ENCODE data around the gene SUSD2. TPM values are rescaled to one million over a fixed set of nuclear protein-coding genes. Genes with fewer than 3 reads are reported as not detected.

The SUSD2 gene
- total RNA-seq, 4 donors from 2014 or later = 0.88 to 17.6 (median 2.8) TPM

DNA sequence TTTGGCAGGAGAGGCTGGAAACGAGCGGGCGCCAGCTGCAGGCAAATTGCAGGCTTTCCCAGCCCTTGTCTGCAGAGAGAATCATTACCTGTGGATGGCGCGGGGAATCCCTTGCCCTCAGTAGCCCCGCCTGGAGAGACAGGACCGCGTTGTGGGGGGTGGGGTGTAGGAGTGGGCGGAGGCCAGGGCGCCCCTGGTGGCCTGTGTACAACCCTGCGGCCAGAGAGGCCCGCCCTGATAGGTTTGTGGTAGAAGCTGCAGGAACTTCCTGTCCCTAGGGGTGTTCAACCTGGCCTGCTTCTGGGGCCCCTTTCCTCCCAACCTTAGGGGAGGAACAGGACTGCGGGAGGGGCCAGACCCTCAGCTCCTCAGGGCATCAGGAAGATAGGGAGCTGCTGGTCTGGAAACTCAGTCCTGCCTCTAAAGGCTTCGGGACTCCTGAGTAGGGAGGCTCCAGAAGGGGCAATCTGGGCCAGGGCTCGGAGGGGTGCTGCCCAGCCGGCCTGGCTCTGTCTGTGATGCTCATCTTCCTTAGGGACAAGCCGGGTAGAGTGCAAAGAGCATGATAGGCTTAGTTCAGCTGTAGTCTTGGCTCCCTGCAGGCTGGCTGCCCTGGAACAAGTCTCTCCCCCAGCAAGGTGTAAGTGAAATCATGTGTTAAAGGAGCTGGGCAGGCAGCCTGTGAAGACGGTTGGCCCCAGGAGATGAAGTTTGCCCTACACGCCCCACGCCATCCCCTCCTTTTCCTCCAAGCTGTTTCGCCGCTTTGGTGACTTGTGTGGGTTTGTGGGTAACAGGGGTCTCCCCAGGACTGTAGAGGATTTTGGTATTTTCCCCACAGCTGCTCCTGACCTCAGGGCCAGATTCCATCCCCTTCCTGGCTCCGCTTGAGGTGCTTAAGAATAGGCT is 24.1 kb upstream of the SUSD2 start:
- Histone ChIP-seq H3K27ac (peak overlapping the region; percentile 87), H3K4me1 (peaks cover 12 to 14% of the 10 kb centered on the region in 2 donors), H3K27me3 (no peaks in the 10 kb centered on the region), H3K4me3 (peak overlapping the region; percentile 50 to 84), H3K9me3 (no peaks in the 10 kb centered on the region), H3K36me3 (no peaks in the 10 kb centered on the region)
- TF ChIP-seq POLR2A (IDR thresholded peaks at IDR 0.05) = no peak
- TF ChIP-seq, protein P1, sequence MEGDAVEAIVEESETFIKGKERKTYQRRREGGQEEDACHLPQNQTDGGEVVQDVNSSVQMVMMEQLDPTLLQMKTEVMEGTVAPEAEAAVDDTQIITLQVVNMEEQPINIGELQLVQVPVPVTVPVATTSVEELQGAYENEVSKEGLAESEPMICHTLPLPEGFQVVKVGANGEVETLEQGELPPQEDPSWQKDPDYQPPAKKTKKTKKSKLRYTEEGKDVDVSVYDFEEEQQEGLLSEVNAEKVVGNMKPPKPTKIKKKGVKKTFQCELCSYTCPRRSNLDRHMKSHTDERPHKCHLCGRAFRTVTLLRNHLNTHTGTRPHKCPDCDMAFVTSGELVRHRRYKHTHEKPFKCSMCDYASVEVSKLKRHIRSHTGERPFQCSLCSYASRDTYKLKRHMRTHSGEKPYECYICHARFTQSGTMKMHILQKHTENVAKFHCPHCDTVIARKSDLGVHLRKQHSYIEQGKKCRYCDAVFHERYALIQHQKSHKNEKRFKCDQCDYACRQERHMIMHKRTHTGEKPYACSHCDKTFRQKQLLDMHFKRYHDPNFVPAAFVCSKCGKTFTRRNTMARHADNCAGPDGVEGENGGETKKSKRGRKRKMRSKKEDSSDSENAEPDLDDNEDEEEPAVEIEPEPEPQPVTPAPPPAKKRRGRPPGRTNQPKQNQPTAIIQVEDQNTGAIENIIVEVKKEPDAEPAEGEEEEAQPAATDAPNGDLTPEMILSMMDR (IDR thresholded peaks at IDR 0.05) = peak; percentile 72 to 87 (median 85)
- peak; percentile 81 to 86 for DNase-seq
- intact Hi-C loops (cut with DNase I; ENCODE audit: low total_unique reads) = no loop called here

DNA sequence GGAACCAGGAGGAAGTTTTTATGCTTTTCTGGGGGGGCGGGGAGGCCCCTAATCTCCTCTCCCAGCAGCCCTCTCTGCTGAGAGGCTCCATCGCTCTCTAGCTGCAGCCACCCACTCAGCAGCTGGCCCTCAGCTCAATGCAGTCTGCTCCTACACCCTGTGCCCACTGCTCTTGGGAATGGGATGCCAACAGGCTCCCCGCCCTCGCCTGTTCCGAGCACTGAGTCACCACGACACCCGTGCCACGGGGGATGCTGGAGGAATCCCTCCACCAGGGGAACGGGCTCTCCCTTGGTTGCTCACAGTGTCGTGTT is 23.5 kb upstream of the SUSD2 start:
- Histone ChIP-seq H3K4me1 (peaks cover 12 to 14% of the 10 kb centered on the region in 2 donors), H3K4me3 (peak overlapping the region in 1 of 2 donors; percentile 50), H3K27me3 (no peaks in the 10 kb centered on the region), H3K36me3 (no peaks in the 10 kb centered on the region), H3K27ac (peak overlapping the region; percentile 87), H3K9me3 (no peaks in the 10 kb centered on the region)
- intact Hi-C loops (cut with DNase I; ENCODE audit: low total_unique reads) = no loop called here
- TF ChIP-seq POLR2A (IDR thresholded peaks at IDR 0.05) = no peak
- TF ChIP-seq, protein P1 (IDR thresholded peaks at IDR 0.05) = peak in 1 of 4 experiments; percentile 10
- no peak for DNase-seq

DNA sequence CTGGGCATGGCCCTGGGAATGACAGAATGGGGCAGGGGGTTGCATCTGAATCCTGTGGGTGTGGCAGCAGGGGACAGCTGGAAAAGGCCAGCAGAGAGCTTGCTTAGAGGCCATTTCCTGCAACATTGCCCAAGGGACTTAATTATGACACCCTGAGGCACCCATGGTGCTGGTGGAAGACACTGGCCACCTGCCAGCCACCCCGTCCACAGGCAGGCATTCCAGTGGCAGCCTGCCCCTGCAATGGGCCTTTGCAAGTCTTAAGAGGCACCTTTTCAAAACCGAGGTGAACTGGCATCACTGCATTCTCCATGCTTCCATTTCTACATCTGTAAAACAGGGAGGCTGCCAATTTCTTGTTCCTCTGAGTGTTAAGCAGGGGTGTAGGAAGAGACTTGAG is 21.6 kb upstream of the SUSD2 start:
- H3K36me3 ChIP-seq = no peaks in the 10 kb centered on the region
- H3K4me1 ChIP-seq = peaks cover 12 to 14% of the 10 kb centered on the region in 2 donors
- no peak overlapping the region for H3K27ac ChIP-seq
- DNase-seq = no peak
- TF ChIP-seq POLR2A (IDR thresholded peaks at IDR 0.05) = no peak
- no peaks in the 10 kb centered on the region for H3K9me3 ChIP-seq
- no peak overlapping the region for H3K4me3 ChIP-seq
- intact Hi-C loops (cut with DNase I; ENCODE audit: low total_unique reads) = no loop called here
- H3K27me3 ChIP-seq = no peaks in the 10 kb centered on the region

DNA sequence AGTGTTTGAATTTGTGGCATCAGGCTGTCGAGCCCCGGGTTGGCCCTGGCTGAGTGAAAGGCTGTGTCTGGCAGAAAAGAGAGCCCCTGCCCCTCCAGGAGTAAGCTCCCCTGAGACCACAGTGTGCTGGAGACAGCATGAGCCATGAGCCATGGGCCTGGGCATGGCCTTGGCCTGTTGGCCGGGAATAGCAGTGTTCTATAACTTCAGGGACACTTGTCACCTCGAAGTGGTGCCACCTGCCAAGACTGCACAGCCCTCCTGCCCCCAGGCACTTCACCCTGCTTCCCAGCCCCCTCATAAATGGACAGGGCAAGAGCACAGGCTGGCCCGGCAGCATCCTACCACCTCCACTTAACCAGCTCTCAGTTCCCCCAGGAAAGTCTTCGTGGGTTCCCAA is 20.7 kb upstream of the SUSD2 start:
- Histone ChIP-seq H3K27ac (no peak overlapping the region), H3K4me1 (peaks cover 12 to 14% of the 10 kb centered on the region in 2 donors), H3K4me3 (no peak overlapping the region), H3K9me3 (no peaks in the 10 kb centered on the region), H3K36me3 (no peaks in the 10 kb centered on the region), H3K27me3 (no peaks in the 10 kb centered on the region)
- DNase-seq = no peak
- TF ChIP-seq, protein P1 (IDR thresholded peaks at IDR 0.05) = no peak
- TF ChIP-seq POLR2A (IDR thresholded peaks at IDR 0.05) = no peak
- intact Hi-C loops (cut with DNase I; ENCODE audit: low total_unique reads) = no loop called here

DNA sequence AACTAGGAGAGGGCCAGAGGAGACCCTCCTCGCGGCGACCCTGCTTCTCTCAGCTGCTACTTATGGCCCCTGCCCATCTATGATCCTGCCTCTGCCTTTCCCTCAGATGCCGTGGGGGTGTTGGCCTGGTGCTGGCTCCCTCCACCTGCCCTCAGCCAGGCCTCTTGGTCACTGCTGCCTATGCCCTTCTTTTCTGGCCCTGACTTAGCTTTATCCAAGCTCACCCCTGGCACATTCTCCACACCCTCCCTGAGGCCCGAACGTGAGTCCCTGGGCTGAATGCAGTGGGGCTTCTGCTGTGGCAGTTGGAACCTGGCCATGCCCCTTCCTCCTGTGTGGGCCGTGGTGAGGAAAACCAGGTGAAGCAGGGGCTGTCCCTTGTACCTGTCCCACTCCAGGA is 19.8 kb upstream of the SUSD2 start:
- peaks cover 12 to 14% of the 10 kb centered on the region in 2 donors for H3K4me1 ChIP-seq
- no peak overlapping the region for H3K4me3 ChIP-seq
- intact Hi-C loops (cut with DNase I; ENCODE audit: low total_unique reads) = no loop called here
- H3K27me3 ChIP-seq = no peaks in the 10 kb centered on the region
- H3K27ac ChIP-seq = no peak overlapping the region
- no peaks in the 10 kb centered on the region for H3K9me3 ChIP-seq
- TF ChIP-seq, protein P1 (IDR thresholded peaks at IDR 0.05) = no peak
- no peak for TF ChIP-seq POLR2A (IDR thresholded peaks at IDR 0.05)
- DNase-seq = no peak
- H3K36me3 ChIP-seq = no peaks in the 10 kb centered on the region
